Fibroblast of lung (primary cell): ENCODE data around the gene MYO3B. TPM values are rescaled to one million over a fixed set of nuclear protein-coding genes. Genes with fewer than 3 reads are reported as not detected.

ENCODE experiments used
- DNase-seq, 2 donors: peaks; one replicate each; pipeline versions ENCODE4 v3.0.0 to v3.0.0-alpha.2; 2010; ENCODE audit warnings: low read depth in 2 of 2
- H2AFZ ChIP-seq: 2 replicates; pipeline ENCODE4 v1.5.1; 2012; ENCODE audit warnings: low read length, control low read depth, inconsistent platforms
- H3K27ac ChIP-seq: 2 replicates; pipeline ENCODE4 v1.5.1; 2011; ENCODE audit warnings: low read length, control low read depth; ENCODE audit not compliant: insufficient read depth
- H3K27me3 ChIP-seq: 2 replicates; pipeline ENCODE4 v1.5.1; 2011; ENCODE audit warnings: mild to moderate bottlenecking, low read length; ENCODE audit not compliant: control insufficient read depth, insufficient read depth
- H3K36me3 ChIP-seq: 2 replicates; pipeline ENCODE4 v1.5.1; 2011; ENCODE audit warnings: low read length; ENCODE audit not compliant: control insufficient read depth, insufficient read depth
- H3K4me1 ChIP-seq: 2 replicates; pipeline ENCODE4 v1.5.1; 2011; ENCODE audit warnings: low read length; ENCODE audit not compliant: control insufficient read depth, insufficient read depth; ENCODE audit errors: extremely low read depth
- H3K4me2 ChIP-seq: 2 replicates; pipeline ENCODE4 v1.5.1; 2011; ENCODE audit warnings: low read length, control low read depth; ENCODE audit not compliant: insufficient read depth; ENCODE audit errors: extremely low read depth
- H3K4me3 ChIP-seq, 4 experiments: fragments of 200-600 bp in 1 of 4; sonication (generic) in 1 of 4; replicated peaks in 1 of 4; 2 replicates each; pipeline ENCODE4 v1.5.1; 2011 to 2016; ENCODE audit warnings: low read length in 4 of 4, low read depth in 3 of 4, mild to moderate bottlenecking in 3 of 4, control low read depth in 2 of 4, inconsistent platforms in 1 of 4, mixed read lengths in 1 of 4; ENCODE audit not compliant: insufficient read depth in 1 of 4; ENCODE audit errors: control extremely low read depth in 1 of 4
- H3K79me2 ChIP-seq: 2 replicates; pipeline ENCODE4 v1.5.1; 2012; ENCODE audit warnings: mild to moderate bottlenecking, low read length, inconsistent platforms; ENCODE audit not compliant: control insufficient read depth, insufficient read depth
- H3K9ac ChIP-seq: 2 replicates; pipeline ENCODE4 v1.5.1; 2011; ENCODE audit warnings: mild to moderate bottlenecking, low read length, control low read depth; ENCODE audit not compliant: insufficient read depth
- H3K9me3 ChIP-seq: 2 replicates; pipeline ENCODE4 v1.5.1; 2012; ENCODE audit warnings: low read depth, low read length; ENCODE audit not compliant: control insufficient read depth, insufficient read depth
- H4K20me1 ChIP-seq: 2 replicates; pipeline ENCODE4 v1.5.1; 2011; ENCODE audit warnings: low read length; ENCODE audit not compliant: control insufficient read depth, insufficient read depth; ENCODE audit errors: extremely low read depth
- EZH2 ChIP-seq: IDR thresholded peaks from 2 replicates; pipeline ENCODE4 v1.5.1; 2012; ENCODE audit warnings: low read length, control low read depth, mild to moderate bottlenecking; ENCODE audit errors: missing control alignments
- polyA plus RNA-seq, 2 donors: library from polyadenylated mRNA; depleted of rRNA in 1 of 2; stranded (reverse) in 1 of 2; unstranded in 1 of 2; fragments of >200 nt; gene quantifications; 2 replicates each; pipeline ENCODE4 v1.2.1, GENCODE V29; 2011 to 2012; ENCODE audit warnings: missing spikeins in 1 of 2
- total RNA-seq: library from RNA; depleted of rRNA; stranded (reverse); fragments of >200 nt; gene quantifications from 2 replicates; pipeline ENCODE4 v1.2.1, GENCODE V29; 2014
- TF ChIP-seq, protein P1 (sequence below), 2 donors: IDR thresholded peaks in 1 of 2; conservative IDR thresholded peaks in 1 of 2; 1 replicate in 1 of 2; 2 replicates in 1 of 2; pipeline ENCODE4 v1.5.1; 2011 to 2012; ENCODE audit warnings: low read length in 2 of 2, control low read depth in 1 of 2, inconsistent platforms in 1 of 2, low read depth in 1 of 2, mild to moderate bottlenecking in 1 of 2

Gene MYO3B
- total and polyA plus RNA-seq, 2 donors (not counting 1 experiment from before 2014, with no cell fraction given) = 0.06 to 0.50 TPM

DNA sequence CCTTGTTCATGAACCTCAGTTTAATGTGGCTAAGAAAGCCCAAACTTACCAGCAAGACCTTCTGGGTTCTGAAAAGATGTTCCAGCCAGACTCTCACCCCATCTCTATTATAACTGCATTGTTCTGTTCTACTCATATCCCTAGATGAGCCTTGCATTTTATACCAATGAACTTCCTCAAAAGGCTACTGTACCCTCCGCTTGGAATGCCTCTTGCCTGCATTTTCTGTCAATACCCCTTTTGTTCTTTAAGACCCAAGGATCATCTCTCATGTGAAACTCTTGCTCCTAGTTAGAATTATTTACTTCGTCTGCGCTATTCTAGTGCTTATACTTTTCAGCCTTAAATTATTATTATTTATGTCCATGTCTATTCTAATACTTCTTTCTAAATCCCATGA, 181.5 kb downstream of the MYO3B start:
- no peaks in the 10 kb centered on the region for H3K4me1 ChIP-seq
- H3K9me3 ChIP-seq = no peaks in the 10 kb centered on the region
- no peak for DNase-seq
- H3K27ac ChIP-seq = no peak overlapping the region
- H4K20me1 ChIP-seq = no peaks in the 10 kb centered on the region
- H3K36me3 ChIP-seq = no peaks in the 10 kb centered on the region
- H3K9ac ChIP-seq = no peak overlapping the region
- no peak overlapping the region for H3K4me2 ChIP-seq
- no peaks in the 10 kb centered on the region for H3K79me2 ChIP-seq
- TF ChIP-seq, protein P1, sequence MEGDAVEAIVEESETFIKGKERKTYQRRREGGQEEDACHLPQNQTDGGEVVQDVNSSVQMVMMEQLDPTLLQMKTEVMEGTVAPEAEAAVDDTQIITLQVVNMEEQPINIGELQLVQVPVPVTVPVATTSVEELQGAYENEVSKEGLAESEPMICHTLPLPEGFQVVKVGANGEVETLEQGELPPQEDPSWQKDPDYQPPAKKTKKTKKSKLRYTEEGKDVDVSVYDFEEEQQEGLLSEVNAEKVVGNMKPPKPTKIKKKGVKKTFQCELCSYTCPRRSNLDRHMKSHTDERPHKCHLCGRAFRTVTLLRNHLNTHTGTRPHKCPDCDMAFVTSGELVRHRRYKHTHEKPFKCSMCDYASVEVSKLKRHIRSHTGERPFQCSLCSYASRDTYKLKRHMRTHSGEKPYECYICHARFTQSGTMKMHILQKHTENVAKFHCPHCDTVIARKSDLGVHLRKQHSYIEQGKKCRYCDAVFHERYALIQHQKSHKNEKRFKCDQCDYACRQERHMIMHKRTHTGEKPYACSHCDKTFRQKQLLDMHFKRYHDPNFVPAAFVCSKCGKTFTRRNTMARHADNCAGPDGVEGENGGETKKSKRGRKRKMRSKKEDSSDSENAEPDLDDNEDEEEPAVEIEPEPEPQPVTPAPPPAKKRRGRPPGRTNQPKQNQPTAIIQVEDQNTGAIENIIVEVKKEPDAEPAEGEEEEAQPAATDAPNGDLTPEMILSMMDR (conservative IDR thresholded peaks at IDR 0.05 in 1 of 2, IDR thresholded peaks at IDR 0.05 in 1 of 2; ENCODE audit: low read depth in 1 of 2, low read length in 2 of 2) = no peak
- TF ChIP-seq EZH2 = no peak
- H3K4me3 ChIP-seq = no peak overlapping the region
- H2AFZ ChIP-seq = no peak overlapping the region
- H3K27me3 ChIP-seq = no peaks in the 10 kb centered on the region

DNA sequence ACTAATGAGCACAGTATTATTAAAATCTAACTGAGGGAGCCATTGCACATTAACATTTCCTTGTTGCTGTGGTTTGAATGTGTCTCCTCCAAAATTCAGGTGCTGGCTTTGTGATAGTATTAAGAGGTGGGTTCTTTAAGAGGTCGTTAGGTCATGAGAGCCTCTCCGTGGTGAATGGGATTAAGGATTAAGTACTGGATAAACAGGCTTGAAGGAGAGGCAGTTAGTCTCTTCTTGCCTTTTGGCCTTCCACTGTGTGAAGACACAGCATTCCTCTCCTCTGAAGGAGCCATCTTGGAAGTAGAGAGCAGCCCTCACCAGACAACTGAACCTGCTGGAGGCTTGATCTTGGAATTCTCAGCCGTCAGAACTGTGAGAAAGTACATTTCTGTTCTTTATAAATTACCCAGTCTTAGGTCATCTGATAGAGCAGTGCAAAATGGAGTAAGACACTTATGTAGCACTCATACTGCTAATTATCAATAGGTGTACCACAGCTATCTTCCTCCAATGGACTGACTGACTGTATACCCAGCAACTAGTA, 182.7 kb downstream of the MYO3B start:
- Histone ChIP-seq H3K4me3 (no peak overlapping the region), H3K27ac (no peak overlapping the region), H4K20me1 (no peaks in the 10 kb centered on the region), H3K27me3 (no peaks in the 10 kb centered on the region), H3K4me1 (no peaks in the 10 kb centered on the region), H3K9me3 (no peaks in the 10 kb centered on the region), H3K36me3 (no peaks in the 10 kb centered on the region), H2AFZ (no peak overlapping the region), H3K4me2 (no peak overlapping the region), H3K79me2 (no peaks in the 10 kb centered on the region), H3K9ac (no peak overlapping the region)
- no peak for DNase-seq
- no peak for TF ChIP-seq EZH2
- TF ChIP-seq, protein P1 (conservative IDR thresholded peaks at IDR 0.05 in 1 of 2, IDR thresholded peaks at IDR 0.05 in 1 of 2; ENCODE audit: low read depth in 1 of 2, low read length in 2 of 2) = no peak

DNA sequence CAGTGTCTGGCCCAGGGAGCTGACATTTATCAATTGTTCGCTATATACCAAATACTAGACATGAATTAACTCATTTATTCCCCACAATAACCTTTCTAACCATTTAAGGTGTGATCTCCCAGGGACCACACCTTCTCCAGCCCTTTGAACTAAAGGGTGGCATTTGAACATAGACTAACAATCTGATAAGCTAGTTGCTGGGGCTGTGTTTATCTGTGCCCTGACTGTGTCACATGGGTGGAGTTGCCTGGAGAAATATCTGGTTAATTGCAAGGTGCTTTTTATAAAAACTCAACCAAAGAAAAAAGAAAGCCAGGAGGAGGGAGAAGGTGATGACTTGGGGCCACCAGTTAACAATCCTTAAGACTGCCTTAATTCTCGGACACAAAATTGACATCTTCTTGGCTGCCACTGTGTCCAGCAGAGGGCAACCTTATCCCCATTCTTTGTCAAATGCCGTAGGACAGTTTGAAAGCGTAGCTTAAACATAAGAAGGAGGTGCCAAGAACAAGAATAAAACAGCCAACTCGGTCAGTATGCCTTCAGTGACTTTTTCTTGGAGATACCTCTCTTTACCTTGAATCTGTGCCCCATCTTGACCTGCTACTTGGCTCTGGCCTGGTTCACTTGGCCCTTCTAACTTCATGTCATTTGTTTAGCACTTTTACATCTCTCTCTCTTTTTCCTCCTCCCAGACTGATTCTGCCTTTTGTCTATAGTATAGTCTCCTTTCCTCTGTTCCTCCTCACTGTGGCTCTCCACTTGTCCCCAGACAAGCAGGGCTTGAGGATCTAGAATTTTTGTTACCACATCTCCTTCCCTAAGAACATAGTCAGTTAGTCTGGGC, 183.4 kb downstream of the MYO3B start:
- no peaks in the 10 kb centered on the region for H4K20me1 ChIP-seq
- H3K9me3 ChIP-seq = no peaks in the 10 kb centered on the region
- H3K79me2 ChIP-seq = no peaks in the 10 kb centered on the region
- no peak for TF ChIP-seq EZH2
- TF ChIP-seq, protein P1 (conservative IDR thresholded peaks at IDR 0.05 in 1 of 2, IDR thresholded peaks at IDR 0.05 in 1 of 2; ENCODE audit: low read depth in 1 of 2, low read length in 2 of 2) = peak; percentile 61 to 81
- H3K4me2 ChIP-seq = no peak overlapping the region
- DNase-seq = peak; percentile 38 to 61
- no peak overlapping the region for H3K9ac ChIP-seq
- H3K36me3 ChIP-seq = no peaks in the 10 kb centered on the region
- H2AFZ ChIP-seq = no peak overlapping the region
- H3K4me3 ChIP-seq = no peak overlapping the region
- H3K4me1 ChIP-seq = no peaks in the 10 kb centered on the region
- no peaks in the 10 kb centered on the region for H3K27me3 ChIP-seq
- no peak overlapping the region for H3K27ac ChIP-seq
